Neural cell (in vitro differentiated cells): Measurements from ENCODE around the gene ANKRD33. TPM values are rescaled to one million over a fixed set of nuclear protein-coding genes. Genes with fewer than 3 reads are reported as not detected.

ENCODE experiments used
- H2AFZ ChIP-seq: fragments of 200-600, 300-800 bp; sonication (generic), shearing (Covaris generic); 2 replicates; pipeline ENCODE4 v1.6.0; 2014; ENCODE audit warnings: low read depth, mild to moderate bottlenecking, antibody characterized with exemption, low read length, moderate library complexity
- H3F3A ChIP-seq: fragments of 200-600 bp; shearing (Covaris generic); 2 replicates; pipeline ENCODE4 v1.6.1; 2016; ENCODE audit warnings: mild to moderate bottlenecking, moderate library complexity, mixed read lengths, antibody characterized with exemption, low read length; ENCODE audit not compliant: insufficient read depth, poor library complexity, severe bottlenecking
- H3K27ac ChIP-seq: fragments of 200-600, 300-800 bp; sonication (generic), shearing (Covaris generic); 2 replicates; pipeline ENCODE4 v1.5.1; 2014; ENCODE audit warnings: mild to moderate bottlenecking, low read length, moderate library complexity
- H3K27me3 ChIP-seq: fragments of 300-800, 200-600 bp; sonication (generic), shearing (Covaris generic); 2 replicates; pipeline ENCODE4 v1.6.0; 2014; ENCODE audit warnings: mild to moderate bottlenecking, low read depth, low read length, moderate library complexity; ENCODE audit not compliant: insufficient read depth
- H3K36me3 ChIP-seq: fragments of 300-800, 200-600 bp; sonication (generic), shearing (Covaris generic); 2 replicates; pipeline ENCODE4 v1.5.1; 2014; ENCODE audit warnings: mild to moderate bottlenecking, antibody characterized with exemption, low read length, moderate library complexity; ENCODE audit not compliant: insufficient read depth
- H3K4me2 ChIP-seq: fragments of 300-800, 200-600 bp; sonication (generic), shearing (Covaris generic); 2 replicates; pipeline ENCODE4 v1.6.0; 2014; ENCODE audit warnings: mild to moderate bottlenecking, low read length
- H3K4me3 ChIP-seq: fragments of 300-800, 200-600 bp; sonication (generic), shearing (Covaris generic); 2 replicates; pipeline ENCODE4 v1.5.1; 2014; ENCODE audit warnings: mild to moderate bottlenecking, low read length, moderate library complexity
- H3K79me2 ChIP-seq: fragments of 200-600 bp; shearing (Covaris generic); replicated peaks from 2 replicates; pipeline ENCODE4 v1.6.0; 2014; ENCODE audit warnings: mild to moderate bottlenecking, low read length, moderate library complexity; ENCODE audit not compliant: insufficient read depth
- H3K9ac ChIP-seq: fragments of 300-800, 200-600 bp; sonication (generic), shearing (Covaris generic); 2 replicates; pipeline ENCODE4 v1.6.1; 2016; ENCODE audit warnings: mild to moderate bottlenecking, low read length, mixed read lengths
- H3K9me2 ChIP-seq: fragments of 200-600 bp; shearing (Covaris generic); 2 replicates; pipeline ENCODE4 v1.6.1; 2016; ENCODE audit warnings: mild to moderate bottlenecking, low read length, mixed read lengths; ENCODE audit not compliant: insufficient read depth
- H3K9me3 ChIP-seq: fragments of 200-600, 300-800 bp; sonication (generic), shearing (Covaris generic); 2 replicates; pipeline ENCODE4 v1.6.1; 2016; ENCODE audit warnings: mild to moderate bottlenecking, mixed run types, low read length, moderate library complexity, mixed read lengths
- H4K20me1 ChIP-seq: fragments of 200-600 bp; shearing (Covaris generic); 2 replicates; pipeline ENCODE4 v1.6.1; 2016; ENCODE audit warnings: mild to moderate bottlenecking, mixed run types; ENCODE audit not compliant: insufficient read depth
- CTCF ChIP-seq: fragments of 450-650 bp; IDR thresholded peaks from 2 replicates; pipeline ENCODE4 v1.5.1; 2014; ENCODE audit warnings: antibody characterized with exemption, mild to moderate bottlenecking, moderate library complexity; ENCODE audit not compliant: poor library complexity, severe bottlenecking
- EP300 ChIP-seq: fragments of 450-650 bp; conservative IDR thresholded peaks from 2 replicates; pipeline ENCODE4 v1.6.1; 2014; ENCODE audit warnings: antibody characterized with exemption, mild to moderate bottlenecking, moderate library complexity; ENCODE audit not compliant: poor library complexity, severe bottlenecking
- EZH2 ChIP-seq: fragments of 200-600, 300-800 bp; shearing (Covaris generic), sonication (generic); IDR thresholded peaks from 2 replicates; pipeline ENCODE4 v1.6.1; 2014; ENCODE audit warnings: antibody characterized with exemption, low read length, borderline replicate concordance, mild to moderate bottlenecking; ENCODE audit not compliant: insufficient read depth, poor library complexity, severe bottlenecking
- MXI1 ChIP-seq: fragments of 450-650 bp; conservative IDR thresholded peaks from 2 replicates; pipeline ENCODE4 v1.6.1; 2014; ENCODE audit warnings: antibody characterized with exemption, mild to moderate bottlenecking; ENCODE audit not compliant: poor library complexity, severe bottlenecking
- POLR2AphosphoS5 ChIP-seq: IDR thresholded peaks from 2 replicates; pipeline ENCODE4 v1.6.1; 2012
- RAD21 ChIP-seq: fragments of 450-650 bp; conservative IDR thresholded peaks from 2 replicates; pipeline ENCODE4 v1.6.1; 2014; ENCODE audit warnings: antibody characterized with exemption, mild to moderate bottlenecking, moderate library complexity
- SMC3 ChIP-seq: fragments of 450-650 bp; conservative IDR thresholded peaks from 2 replicates; pipeline ENCODE4 v1.6.1; 2014; ENCODE audit warnings: antibody characterized with exemption, mild to moderate bottlenecking, moderate library complexity; ENCODE audit not compliant: poor library complexity
- TAF1 ChIP-seq: IDR thresholded peaks from 2 replicates; pipeline ENCODE4 v1.6.1; 2012; ENCODE audit warnings: low read depth
- polyA plus RNA-seq: library from polyadenylated mRNA; depleted of rRNA; stranded (reverse); fragments of >200 nt; gene quantifications from 2 replicates; pipeline ENCODE4 v1.2.3, GENCODE V29; 2014
- TF ChIP-seq, protein P1 (sequence below): IDR thresholded peaks from 2 replicates; pipeline ENCODE4 v1.6.1; 2012; ENCODE audit warnings: borderline replicate concordance

ANKRD33 gene
- polyA plus RNA-seq, 1 donor from 2014 or later = not detected

GRCh38 chr12:51855586-51856428 lies 32.1 kb upstream of the ANKRD33 start:
- H3K79me2 ChIP-seq = no peaks in the 10 kb centered on the region
- no peaks in the 10 kb centered on the region for H3K36me3 ChIP-seq
- H3K4me2 ChIP-seq = no peak overlapping the region
- H2AFZ ChIP-seq = no peak overlapping the region
- no peak for TF ChIP-seq EP300
- no peak for TF ChIP-seq MXI1
- TF ChIP-seq SMC3 = no peak
- TF ChIP-seq RAD21 = no peak
- TF ChIP-seq POLR2AphosphoS5 = no peak
- TF ChIP-seq CTCF = no peak
- TF ChIP-seq, protein P1, sequence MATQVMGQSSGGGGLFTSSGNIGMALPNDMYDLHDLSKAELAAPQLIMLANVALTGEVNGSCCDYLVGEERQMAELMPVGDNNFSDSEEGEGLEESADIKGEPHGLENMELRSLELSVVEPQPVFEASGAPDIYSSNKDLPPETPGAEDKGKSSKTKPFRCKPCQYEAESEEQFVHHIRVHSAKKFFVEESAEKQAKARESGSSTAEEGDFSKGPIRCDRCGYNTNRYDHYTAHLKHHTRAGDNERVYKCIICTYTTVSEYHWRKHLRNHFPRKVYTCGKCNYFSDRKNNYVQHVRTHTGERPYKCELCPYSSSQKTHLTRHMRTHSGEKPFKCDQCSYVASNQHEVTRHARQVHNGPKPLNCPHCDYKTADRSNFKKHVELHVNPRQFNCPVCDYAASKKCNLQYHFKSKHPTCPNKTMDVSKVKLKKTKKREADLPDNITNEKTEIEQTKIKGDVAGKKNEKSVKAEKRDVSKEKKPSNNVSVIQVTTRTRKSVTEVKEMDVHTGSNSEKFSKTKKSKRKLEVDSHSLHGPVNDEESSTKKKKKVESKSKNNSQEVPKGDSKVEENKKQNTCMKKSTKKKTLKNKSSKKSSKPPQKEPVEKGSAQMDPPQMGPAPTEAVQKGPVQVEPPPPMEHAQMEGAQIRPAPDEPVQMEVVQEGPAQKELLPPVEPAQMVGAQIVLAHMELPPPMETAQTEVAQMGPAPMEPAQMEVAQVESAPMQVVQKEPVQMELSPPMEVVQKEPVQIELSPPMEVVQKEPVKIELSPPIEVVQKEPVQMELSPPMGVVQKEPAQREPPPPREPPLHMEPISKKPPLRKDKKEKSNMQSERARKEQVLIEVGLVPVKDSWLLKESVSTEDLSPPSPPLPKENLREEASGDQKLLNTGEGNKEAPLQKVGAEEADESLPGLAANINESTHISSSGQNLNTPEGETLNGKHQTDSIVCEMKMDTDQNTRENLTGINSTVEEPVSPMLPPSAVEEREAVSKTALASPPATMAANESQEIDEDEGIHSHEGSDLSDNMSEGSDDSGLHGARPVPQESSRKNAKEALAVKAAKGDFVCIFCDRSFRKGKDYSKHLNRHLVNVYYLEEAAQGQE = no peak
- no peak for TF ChIP-seq EZH2
- no peak for TF ChIP-seq TAF1
- H4K20me1 ChIP-seq = no peaks in the 10 kb centered on the region
- no peaks in the 10 kb centered on the region for H3F3A ChIP-seq
- no peak overlapping the region for H3K4me3 ChIP-seq
- no peak overlapping the region for H3K27ac ChIP-seq
- no peak overlapping the region for H3K9ac ChIP-seq
- no peaks in the 10 kb centered on the region for H3K9me2 ChIP-seq
- no peaks in the 10 kb centered on the region for H3K27me3 ChIP-seq
- H3K9me3 ChIP-seq = no peaks in the 10 kb centered on the region

- TF ChIP-seq TAF1 = no peak
- no peak for TF ChIP-seq POLR2AphosphoS5
- TF ChIP-seq EP300 = no peak
- no peak for TF ChIP-seq EZH2
- TF ChIP-seq CTCF = no peak
- TF ChIP-seq MXI1 = no peak
- TF ChIP-seq SMC3 = no peak
- TF ChIP-seq, protein P1 = no peak
- TF ChIP-seq RAD21 = no peak
- no peaks in the 10 kb centered on the region for H3K9me3 ChIP-seq
Measured at GRCh38 chr12:51860986-51861385, 26.9 kb upstream of the ANKRD33 start.

More at GRCh38 chr12:51860986-51861385, 26.9 kb upstream of the ANKRD33 start:
- Histone ChIP-seq H3K27ac (no peak overlapping the region), H3F3A (no peaks in the 10 kb centered on the region), H3K4me3 (no peak overlapping the region), H3K79me2 (no peaks in the 10 kb centered on the region), H3K36me3 (no peaks in the 10 kb centered on the region), H4K20me1 (no peaks in the 10 kb centered on the region), H3K27me3 (no peaks in the 10 kb centered on the region), H2AFZ (no peak overlapping the region), H3K9ac (no peak overlapping the region), H3K4me2 (no peak overlapping the region), H3K9me2 (no peaks in the 10 kb centered on the region)
